ENCODE results near the gene IDS. TPM values are rescaled to one million over a fixed set of nuclear protein-coding genes. Genes with fewer than 3 reads are reported as not detected.

The IDS gene
- total RNA-seq, 1 experiment from 2014 or later: 13.3 TPM

- TF ChIP-seq, protein P1, sequence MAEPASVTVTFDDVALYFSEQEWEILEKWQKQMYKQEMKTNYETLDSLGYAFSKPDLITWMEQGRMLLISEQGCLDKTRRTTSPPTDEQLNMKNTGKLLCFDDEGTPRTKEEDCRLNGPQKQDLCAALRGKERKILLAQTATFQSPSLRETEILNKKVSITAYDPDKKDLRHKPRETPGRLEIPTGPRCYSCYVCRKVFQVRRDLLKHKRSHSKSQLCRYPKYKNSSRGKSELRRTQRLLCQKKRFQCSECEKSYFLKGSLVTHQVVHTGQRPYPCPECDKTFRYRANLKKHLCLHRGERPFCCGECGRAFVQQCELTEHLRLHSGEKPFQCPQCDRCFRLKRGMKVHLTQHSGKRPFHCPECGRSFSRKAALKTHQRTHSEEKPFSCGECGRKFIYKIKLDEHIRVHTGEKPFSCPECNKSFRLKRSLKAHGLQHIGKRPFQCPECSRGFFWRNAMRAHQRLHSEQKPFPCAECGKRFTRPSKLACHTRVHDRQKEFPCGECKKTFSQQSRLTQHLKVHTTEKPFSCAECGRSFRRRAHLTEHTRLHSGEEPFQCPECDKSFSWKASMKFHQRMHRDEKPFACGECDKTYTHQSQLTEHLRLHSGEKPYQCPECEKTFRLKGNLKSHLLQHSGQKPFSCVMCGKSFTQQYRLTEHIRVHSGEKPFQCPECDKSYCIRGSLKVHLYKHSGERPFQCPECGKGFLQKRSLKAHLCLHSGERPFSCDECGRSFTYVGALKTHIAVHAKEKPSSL (CRISPR knock-in tag; conservative IDR thresholded peaks at IDR 0.05): no peak
Measured at GRCh38 chrX:149518236-149518635, 13.1 kb upstream of the IDS start (continued).

DNA sequence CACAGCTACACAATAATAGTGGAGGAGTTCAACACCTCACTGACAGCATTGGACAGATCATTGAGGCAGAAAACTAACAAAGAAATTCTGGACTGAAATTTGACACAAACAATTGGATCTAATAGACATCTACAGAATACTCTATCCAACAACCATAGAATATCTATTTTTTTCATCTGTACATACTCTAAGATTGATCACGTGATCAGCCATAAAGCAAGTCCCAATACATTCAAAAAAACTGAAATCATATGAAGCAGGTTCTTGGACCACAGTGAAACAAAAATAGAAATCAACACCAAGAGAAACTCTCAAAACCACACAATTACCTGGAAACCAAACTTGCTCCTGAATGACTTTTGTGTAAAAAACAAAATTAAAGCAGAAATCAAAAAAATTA, 12.2 kb upstream of the IDS start:
- no peaks in the 10 kb centered on the region for H3K9me3 Mint-ChIP-seq
- peaks cover 7% of the 10 kb centered on the region; the same call in 1 of the 2 replicates for H3K27me3 Mint-ChIP-seq (ENCODE audit: low read depth)

More for the DNA sequence above, 12.2 kb upstream of the IDS start:
- CTCF ChIA-PET: no interaction called here
- POLR2A ChIA-PET: no interaction called here
- DNase-seq (ENCODE audit: low spot score) (no peak), ATAC-seq (no peak)
- H3K4me3 Mint-ChIP-seq: no peak overlapping the region
- no peaks in the 10 kb centered on the region; the same call in 1 of the 2 replicates for H3K4me1 Mint-ChIP-seq
- no peaks in the 10 kb centered on the region for H3K36me3 Mint-ChIP-seq
- H3K27ac Mint-ChIP-seq: no peak overlapping the region
- TF ChIP-seq ZNF532 (CRISPR knock-in tag; IDR thresholded peaks at IDR 0.05; ENCODE audit: borderline replicate concordance) (no peak), TEAD4 (CRISPR knock-in tag; IDR thresholded peaks at IDR 0.05) (no peak), ZNF219 (CRISPR knock-in tag; IDR thresholded peaks at IDR 0.05; ENCODE audit: borderline replicate concordance) (no peak), CTCF (IDR thresholded peaks at IDR 0.05) (no peak), GABPB1 (CRISPR knock-in tag; IDR thresholded peaks at IDR 0.05) (no peak), ZNF423 (CRISPR knock-in tag; IDR thresholded peaks at IDR 0.05) (no peak), E2F4 (CRISPR knock-in tag; IDR thresholded peaks at IDR 0.05; ENCODE audit: borderline replicate concordance, low read depth) (no peak)
- TF ChIP-seq, protein P2, sequence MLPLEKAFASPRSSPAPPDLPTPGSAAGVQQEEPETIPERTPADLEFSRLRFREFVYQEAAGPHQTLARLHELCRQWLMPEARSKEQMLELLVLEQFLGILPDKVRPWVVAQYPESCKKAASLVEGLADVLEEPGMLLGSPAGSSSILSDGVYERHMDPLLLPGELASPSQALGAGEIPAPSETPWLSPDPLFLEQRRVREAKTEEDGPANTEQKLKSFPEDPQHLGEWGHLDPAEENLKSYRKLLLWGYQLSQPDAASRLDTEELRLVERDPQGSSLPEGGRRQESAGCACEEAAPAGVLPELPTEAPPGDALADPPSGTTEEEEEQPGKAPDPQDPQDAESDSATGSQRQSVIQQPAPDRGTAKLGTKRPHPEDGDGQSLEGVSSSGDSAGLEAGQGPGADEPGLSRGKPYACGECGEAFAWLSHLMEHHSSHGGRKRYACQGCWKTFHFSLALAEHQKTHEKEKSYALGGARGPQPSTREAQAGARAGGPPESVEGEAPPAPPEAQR (CRISPR knock-in tag; IDR thresholded peaks at IDR 0.05): no peak
- TF ChIP-seq, protein P3, sequence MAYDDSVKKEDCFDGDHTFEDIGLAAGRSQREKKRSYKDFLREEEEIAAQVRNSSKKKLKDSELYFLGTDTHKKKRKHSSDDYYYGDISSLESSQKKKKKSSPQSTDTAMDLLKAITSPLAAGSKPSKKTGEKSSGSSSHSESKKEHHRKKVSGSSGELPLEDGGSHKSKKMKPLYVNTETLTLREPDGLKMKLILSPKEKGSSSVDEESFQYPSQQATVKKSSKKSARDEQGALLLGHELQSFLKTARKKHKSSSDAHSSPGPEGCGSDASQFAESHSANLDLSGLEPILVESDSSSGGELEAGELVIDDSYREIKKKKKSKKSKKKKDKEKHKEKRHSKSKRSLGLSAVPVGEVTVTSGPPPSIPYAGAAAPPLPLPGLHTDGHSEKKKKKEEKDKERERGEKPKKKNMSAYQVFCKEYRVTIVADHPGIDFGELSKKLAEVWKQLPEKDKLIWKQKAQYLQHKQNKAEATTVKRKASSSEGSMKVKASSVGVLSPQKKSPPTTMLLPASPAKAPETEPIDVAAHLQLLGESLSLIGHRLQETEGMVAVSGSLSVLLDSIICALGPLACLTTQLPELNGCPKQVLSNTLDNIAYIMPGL (CRISPR knock-in tag; IDR thresholded peaks at IDR 0.05): no peak
- TF ChIP-seq, protein P4, sequence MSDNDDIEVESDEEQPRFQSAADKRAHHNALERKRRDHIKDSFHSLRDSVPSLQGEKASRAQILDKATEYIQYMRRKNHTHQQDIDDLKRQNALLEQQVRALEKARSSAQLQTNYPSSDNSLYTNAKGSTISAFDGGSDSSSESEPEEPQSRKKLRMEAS (CRISPR knock-in tag; IDR thresholded peaks at IDR 0.05): no peak
